ENCODE measurements around the gene MAP1LC3B.

MAP1LC3B gene

DNA sequence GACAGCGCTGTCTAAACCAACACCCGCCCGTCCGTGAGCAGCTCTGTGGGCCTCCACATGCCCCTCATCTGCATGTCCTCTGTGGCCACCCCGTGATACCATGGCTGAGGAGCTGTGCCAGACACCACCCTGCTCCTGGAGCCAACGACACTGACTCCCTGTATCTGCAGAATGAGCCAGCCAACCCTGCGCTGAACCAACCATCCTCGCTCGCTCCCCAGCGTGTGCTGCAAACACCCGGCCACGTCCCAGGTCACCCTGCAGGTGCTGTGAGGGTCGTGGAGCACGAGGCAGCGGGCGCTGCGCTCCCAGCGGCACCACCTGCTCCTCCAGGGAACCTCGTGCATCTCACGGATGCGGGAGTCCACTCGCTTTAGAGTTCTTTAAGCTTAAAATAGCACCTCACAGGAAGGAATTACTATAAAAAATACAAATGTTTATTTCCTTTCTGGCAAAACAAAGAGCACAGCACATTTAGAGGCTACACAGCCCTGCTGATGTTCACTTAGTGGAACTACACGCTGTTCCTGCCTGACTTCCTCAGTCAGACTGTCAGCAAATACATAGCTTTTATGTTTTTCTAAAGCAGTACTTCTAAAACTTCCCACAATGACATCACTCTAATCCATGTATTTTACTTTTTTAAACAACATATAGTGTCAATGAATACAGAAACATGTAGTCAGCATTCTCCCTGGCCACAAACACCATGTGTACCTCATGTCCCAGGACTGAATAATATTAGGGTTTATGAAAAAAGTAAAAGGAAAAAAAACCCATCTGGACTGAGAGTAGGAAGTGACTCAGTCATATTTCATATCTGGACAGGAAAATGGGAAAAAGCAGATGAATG is 43.5 kb downstream of the MAP1LC3B start:
- no peak for DNase-seq

DNA sequence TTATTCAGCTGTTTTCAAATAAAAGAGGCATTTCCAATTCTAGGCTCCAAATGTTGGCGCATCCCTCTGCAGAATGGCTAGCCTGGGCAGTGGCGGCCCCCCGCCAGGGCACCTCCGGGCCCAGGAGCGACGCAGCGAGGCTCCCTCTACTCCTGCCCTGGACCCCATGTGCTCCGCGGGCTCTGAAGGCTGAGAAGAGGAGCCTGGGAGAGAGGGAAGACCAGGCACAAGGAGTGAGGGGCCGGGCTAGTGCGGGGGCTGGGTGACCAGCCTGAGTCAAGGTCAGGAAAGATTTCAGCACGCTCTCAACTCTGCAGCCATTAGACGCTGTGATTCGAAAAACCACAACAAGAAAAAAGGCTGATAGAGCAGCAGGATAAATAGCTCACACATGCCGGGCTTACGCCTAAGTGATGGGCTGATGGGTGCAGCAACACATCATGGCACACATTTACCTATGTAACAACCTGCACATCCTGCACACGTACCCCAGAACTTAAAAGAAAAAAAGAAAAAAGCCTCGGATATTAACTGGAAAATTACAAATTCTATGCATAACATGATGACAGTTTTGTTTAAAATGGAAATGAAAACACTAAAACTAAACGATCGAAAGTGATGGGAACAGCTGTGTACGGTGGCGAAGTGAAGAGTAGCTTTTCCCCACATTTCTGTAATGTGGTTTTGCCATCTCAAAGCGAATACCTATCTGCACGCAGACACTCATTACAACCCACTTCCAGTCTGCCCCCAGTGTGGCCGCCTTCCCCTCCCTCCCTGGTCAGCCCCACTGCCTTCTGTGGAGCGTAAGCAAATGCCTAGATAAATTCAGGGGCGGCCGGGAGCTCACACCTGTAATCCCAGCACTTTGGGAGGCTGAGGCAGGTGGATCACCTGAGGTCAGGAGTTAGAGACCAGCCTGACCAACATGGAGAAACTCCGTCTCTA is 44.4 kb downstream of the MAP1LC3B start:
- no peak for DNase-seq

DNA sequence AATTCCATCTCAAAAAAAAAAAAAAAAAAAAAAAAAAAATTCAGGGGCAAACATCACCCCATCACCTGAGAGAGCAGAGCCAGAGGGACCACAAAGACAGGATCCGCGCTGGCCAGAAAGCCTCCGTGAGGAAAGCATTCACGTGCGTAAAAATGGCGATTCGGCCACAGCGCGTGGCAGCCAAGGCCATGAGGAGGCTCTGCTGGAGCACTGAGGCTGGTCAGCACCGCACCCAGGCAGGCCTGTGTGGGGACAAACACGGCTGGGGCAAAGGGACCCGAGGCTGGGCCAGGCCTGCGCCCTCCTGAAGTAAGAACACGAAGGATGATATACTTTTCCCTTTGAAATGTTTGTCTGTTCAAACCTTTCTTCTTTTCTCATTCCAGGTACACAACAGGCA is 45.2 kb downstream of the MAP1LC3B start:
- DNase-seq, result no peak

DNA sequence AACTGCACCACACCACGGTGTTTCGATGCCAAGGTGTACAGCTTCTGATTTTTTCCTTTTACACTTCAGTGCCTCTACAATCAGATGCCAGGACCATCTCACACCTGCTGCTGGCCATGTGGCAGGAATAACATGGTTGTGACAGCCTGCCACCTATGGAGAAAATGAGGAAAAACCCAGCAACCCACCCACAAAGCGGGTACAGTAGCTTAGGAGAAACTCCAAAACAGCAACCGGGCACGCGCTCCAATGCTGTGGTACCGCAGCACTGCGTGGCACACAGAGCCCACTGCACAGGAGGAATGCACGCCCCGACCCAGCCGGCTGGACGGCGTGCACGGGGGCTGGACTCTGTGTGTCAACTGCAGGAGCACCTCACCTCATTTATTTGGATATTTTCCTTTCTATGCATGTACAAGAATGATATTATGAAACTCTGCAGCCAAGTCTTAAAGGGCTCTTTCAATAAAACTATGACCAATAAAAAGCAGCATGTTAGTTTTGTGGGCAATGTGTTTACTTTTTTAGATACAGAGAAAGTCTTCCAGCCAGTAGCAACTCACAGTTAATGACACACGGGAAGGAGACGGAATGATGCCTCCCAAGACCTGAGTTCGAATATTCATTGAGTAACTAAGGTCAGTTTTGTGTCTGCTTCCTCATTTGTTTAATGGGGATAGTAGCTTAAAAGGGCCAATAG is 45.9 kb downstream of the MAP1LC3B start:
- DNase-seq, result no peak

DNA sequence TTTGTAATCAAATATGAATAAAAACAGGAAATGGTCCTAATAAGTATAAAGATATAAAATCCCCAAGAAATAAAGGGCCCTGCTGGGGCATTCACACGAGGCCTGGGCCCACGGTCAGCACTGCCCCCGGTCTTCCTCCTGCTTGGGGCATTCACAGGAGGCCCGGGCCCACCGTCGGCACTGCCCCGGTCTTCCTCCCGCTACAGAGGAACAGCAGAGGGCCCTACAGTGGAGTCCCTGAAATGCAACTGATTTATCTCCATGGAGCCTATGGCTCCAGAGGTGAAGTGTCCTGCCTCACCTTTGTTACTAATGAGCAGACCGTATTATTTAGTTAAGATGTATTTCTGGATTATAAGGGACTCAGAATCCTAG is 46.5 kb downstream of the MAP1LC3B start:
- no peak for DNase-seq

DNA sequence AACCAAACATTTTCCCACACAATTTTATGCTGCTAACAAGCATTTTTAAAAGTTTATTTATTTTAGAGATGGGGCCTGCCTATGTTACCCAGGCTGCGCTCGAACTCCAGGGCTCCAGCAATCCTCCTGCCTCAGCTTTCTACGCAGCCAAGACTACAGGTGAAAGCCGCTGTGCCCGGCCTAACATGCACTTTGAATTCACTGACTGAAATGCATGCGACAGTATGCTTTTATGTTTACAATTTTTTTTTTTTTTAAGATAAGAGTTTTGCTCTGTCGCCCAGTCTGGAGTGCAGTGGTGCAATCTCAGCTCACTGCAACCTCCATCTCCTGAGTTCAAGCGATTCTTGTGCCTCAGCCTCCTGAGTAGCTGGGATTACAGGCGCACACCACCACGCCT is 47.8 kb downstream of the MAP1LC3B start:
- no peak for DNase-seq

DNA sequence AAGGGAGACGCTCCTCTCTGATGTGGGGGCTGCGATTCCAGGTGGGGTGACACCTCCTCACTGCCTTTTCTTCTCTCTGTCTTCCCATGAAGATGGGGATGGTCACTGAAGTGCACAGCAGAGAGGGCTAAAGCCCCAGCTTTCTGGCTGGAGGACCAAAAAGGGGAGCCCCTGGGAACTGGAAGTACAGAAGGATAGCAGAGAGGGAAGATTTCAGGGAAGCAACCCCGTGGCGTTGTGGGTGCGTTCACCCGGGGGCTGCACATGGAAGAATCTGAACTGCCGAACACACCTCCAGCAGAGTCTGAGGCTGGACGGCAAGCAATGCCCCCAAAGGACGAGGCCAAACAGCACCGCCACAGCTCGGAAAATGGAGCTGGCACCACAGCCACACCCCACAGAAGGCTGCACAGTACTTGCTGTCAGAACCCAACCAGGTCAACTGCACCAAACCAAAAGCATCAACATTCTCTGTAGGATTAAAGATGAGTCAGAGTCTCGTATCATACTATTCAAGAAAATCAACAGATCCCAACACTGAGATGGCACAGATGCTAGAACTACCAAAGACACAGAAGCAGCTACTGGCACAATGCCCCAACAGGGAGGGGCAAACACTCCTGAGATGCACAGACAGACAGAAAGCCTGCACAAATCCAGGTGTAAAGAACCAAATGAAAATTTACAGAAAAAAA is 49.9 kb downstream of the MAP1LC3B start:
- DNase-seq, result no peak

DNA sequence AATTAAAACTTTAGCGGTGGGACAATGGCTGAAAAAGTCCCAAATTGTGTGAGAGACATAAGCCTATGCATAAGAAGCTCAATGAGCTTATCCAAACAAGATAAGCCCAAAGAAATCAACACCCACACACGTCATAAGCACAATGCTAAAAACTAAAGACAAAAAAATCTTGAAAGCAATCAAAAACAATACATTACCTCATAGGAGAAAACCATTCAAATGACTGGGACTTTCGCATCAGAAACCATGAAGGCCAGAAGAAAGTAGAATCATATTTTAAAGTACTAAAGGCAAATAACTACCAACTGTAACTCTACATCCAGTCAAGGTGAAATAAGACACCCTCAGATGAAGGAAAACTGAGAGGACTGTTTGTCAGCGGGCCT is 50.4 kb downstream of the MAP1LC3B start:
- DNase-seq, result no peak

DNA sequence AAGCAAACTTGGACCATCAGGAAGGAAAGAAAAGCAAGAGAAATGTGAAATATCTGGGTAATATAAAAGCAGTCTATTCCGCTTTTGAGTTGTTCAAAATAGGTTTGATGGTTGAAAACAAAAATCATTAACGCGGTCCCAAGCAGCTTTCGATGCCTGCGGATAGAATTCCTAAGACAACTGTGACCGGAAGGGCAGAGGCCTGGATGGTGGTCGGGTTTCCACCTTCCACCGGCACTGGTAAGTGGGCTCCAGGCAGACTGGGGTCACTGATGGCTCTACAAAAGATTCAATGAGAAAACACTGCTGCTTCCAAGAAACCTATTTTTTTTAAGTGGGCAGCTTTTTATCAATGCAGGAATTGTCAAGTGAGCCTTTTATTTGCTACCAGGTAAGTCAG is 50.9 kb downstream of the MAP1LC3B start:
- no peak for DNase-seq

DNA sequence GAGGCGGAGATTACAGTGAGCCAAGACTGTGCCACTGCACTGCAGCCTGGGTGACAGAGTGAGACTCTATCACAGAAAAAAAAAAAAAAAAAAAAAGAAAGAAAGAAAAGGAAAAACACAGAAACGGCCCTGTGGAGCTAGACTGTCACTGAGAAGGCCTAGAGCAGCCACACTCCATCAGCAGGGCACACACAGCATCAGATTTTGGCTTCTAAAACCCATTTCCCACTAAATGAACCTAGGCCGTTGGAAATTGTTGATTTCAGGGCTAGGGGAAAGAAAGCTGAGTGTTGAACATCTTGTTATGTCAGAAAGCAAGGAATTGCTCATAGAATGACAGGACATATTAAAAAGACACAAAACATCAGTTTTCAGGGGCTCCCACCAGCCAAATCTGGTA is 51.8 kb downstream of the MAP1LC3B start:
- DNase-seq, result no peak

DNA sequence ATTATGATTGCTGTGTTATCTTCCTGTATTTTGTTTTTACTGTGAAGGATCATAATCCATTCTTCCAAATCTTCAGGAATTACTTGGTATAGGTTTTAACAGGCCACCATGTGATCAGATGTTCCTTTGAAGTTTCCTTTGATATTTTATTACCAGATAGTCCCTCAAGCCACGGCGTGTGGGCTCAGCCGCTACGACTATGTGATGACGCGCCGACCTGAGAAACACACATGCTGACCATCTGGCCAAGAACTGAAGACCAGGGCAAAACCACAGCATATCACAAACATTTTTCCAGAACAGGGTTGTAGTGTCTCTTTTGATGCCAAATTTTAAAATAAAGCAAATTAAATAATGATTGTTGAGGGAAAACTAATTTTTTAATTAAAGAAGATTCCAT is 53.4 kb downstream of the MAP1LC3B start:
- no peak for DNase-seq

DNA sequence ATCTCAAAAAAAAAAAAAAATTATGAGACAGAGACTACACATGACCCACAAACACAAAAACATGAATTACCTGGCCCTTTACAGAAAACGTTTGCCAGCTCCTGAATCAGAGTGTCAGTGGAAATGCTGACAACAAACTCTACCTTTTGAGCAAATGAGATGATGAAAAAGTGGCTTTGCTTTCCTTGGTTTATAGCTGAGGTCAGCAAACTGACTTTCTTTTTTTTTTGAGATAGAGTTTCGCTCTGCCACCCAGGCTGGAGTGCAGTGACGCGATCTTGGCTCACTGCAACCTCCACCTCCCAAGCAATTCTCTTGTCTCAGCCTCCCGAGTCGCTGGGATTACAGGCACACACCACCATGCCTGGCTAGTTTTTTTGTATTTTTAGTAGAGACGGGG is 54.3 kb downstream of the MAP1LC3B start:
- no peak for DNase-seq

DNA sequence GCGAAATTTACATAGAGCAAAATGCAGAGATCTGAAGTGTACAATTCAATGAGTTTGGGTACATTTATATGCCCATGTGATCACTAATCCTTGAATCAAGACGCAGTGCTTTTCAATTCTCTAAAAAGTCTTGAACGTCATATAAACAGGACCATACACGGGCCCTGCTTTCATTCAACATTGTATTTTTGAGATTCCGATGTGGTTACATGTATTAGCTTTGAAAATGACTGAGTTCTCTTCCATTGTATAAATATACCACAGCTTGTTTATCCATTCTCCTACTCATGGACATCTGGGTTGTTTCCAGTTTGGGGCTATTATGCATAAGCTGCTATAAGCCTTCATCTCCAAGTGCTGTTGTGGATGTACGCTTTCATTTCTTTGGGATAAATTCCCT is 55.2 kb downstream of the MAP1LC3B start:
- DNase-seq, result no peak

DNA sequence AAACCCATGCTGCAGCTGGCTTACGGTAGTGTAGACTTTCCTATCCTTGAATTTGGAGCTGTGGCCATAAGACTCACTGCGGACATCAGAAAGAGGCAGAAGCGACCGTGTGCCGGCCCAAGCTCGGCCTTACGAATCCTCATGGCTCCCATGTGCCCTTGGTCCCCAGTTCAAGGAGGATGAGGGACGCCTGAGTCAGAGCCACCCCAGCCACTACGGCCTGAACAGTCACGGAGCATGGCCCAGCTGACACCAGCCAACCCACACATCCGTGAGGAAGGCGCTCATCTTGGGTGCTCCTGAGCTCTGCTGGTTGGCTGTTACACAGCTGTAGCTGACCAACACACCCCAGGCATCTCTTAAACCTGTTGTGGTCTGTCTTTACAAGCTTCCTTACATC is 56.7 kb downstream of the MAP1LC3B start:
- DNase-seq, result no peak

DNA sequence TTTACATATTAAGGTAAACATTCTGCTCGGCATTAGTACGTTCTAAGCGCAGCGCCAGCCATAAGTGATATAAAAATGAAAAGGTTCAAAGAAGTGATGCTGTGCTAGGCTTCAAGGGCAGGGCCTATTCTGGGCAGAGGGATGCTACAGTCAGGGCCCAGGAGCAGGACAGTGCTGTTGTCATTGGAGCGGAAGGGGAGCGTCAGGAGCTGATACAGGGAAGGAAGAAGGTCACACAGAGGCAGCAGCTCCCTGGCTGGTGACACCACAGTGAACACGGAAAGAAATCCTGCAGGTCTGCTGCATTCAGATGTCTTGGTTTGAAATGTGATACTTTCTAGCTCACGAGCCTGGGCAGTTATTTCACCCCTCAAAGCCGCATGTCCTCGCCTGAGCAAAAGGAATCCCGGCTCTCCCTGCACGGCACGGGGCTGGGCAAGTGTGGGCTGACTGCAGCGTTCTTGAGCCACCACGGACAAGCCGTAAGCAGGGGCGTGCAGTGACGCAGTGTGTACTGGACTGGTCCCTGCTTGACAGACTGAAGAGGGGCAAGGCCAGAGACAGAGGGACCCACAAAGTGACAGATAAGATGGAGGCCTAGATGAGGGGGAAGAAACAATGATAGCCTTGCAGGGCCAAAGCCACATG is 59.6 kb downstream of the MAP1LC3B start:
- DNase-seq, result no peak

DNA sequence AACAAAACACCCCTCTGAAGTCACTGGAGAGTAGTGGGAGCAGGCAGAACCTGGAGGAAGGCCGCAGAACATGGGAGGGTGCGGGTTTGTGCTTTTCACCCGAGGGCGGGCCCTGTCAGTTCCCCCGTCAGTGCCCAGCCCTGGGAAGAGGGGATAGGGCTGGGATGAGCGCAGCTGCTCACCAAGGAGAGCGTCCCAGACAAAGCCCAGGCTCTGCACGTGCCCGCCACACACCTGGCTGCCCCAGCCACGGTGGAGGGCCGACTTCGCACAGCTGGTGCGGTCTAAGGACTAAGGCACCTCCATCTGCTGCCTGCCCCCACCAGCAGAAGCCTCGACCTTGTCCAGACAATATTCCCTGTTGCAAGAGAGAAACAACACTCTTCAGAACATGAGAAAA is 61.2 kb downstream of the MAP1LC3B start:
- no peak for DNase-seq

All from activated CD4-positive, CD25-positive, alpha-beta regulatory T cell treated with anti-CD3 and anti-CD28 coated beads, Interleukin-2, amount 50 U/mL, for 72 hours (primary cell).